WTC11 (cell line): ENCODE data around the gene FAM193A. TPM values are rescaled to one million over a fixed set of nuclear protein-coding genes. Genes with fewer than 3 reads are reported as not detected.
A peak's percentile ranks its signal among the peaks of the same experiment; 100 is the strongest.

ENCODE experiments used
- ATAC-seq: fragments of 200-7000 bp; cut with Tn5 transposase; 2 replicates; pipeline ENCODE4 v1.10.0; 2021; ENCODE audit warnings: mild to moderate bottlenecking, moderate library complexity
- CTCF ChIA-PET: fragments of 300-600 bp; sonication (Branson Sonifier 250); formaldehyde crosslinking; loops from one replicate; lab custom pipeline; 2021; ENCODE audit warnings: antibody characterized with exemption; lab: Charles Lee
- POLR2A ChIA-PET: fragments of 350-600 bp; sonication (Branson Sonifier 250); formaldehyde crosslinking; loops from one replicate; lab custom pipeline; 2021; ENCODE audit warnings: antibody characterized with exemption; lab: Charles Lee
- DNase-seq: peaks from one replicate; pipeline ENCODE4 v3.0.0; 2021; ENCODE audit warnings: low spot score
- H3K27ac Mint-ChIP-seq: 2 replicates; pipeline ENCODE4 v1.8.0; 2021; ENCODE audit warnings: mixed read lengths
- H3K27me3 Mint-ChIP-seq: 2 replicates; pipeline ENCODE4 v1.8.0; 2021; ENCODE audit warnings: low read depth, mild to moderate bottlenecking, moderate library complexity, mixed read lengths
- H3K36me3 Mint-ChIP-seq: 2 replicates; pipeline ENCODE4 v1.8.0; 2021; ENCODE audit warnings: mixed read lengths
- H3K4me1 Mint-ChIP-seq: 2 replicates; pipeline ENCODE4 v1.8.0; 2022; ENCODE audit warnings: mixed read lengths
- H3K4me3 Mint-ChIP-seq: 2 replicates; pipeline ENCODE4 v1.8.0; 2021; ENCODE audit warnings: mild to moderate bottlenecking, moderate library complexity, mixed read lengths
- H3K9me3 Mint-ChIP-seq: 2 replicates; pipeline ENCODE4 v1.8.0; 2021; ENCODE audit warnings: mixed read lengths
- E2F4 ChIP-seq: sonication (generic); formaldehyde crosslinking; IDR thresholded peaks from 2 replicates; pipeline ENCODE4 v1.8.1; 2022; ENCODE audit warnings: low read depth, mild to moderate bottlenecking, moderate library complexity, missing genetic modification reagents, borderline replicate concordance
- ELF4 ChIP-seq: sonication (generic); formaldehyde crosslinking; IDR thresholded peaks from 2 replicates; pipeline ENCODE4 v1.8.1; 2022; ENCODE audit warnings: low read depth, mild to moderate bottlenecking, moderate library complexity, missing genetic modification reagents
- EMX1 ChIP-seq: fragments of 250-450 bp; sonication (Bioruptor Pico); IDR thresholded peaks from 2 replicates; pipeline ENCODE4 v1.8.0; 2021; ENCODE audit warnings: mild to moderate bottlenecking
- ESRRA ChIP-seq: sonication (generic); formaldehyde crosslinking; IDR thresholded peaks from 2 replicates; pipeline ENCODE4 v1.8.1; 2022; ENCODE audit warnings: mild to moderate bottlenecking, missing genetic modification reagents, borderline replicate concordance
- ETV6 ChIP-seq: sonication (generic); formaldehyde crosslinking; IDR thresholded peaks from 2 replicates; pipeline ENCODE4 v1.8.1; 2022; ENCODE audit warnings: mild to moderate bottlenecking, missing genetic modification reagents
- FOXP1 ChIP-seq: sonication (generic); formaldehyde crosslinking; IDR thresholded peaks from 2 replicates; pipeline ENCODE4 v1.8.0; 2022; ENCODE audit warnings: missing genetic modification reagents, mild to moderate bottlenecking, moderate library complexity, borderline replicate concordance
- GABPB1 ChIP-seq: sonication (generic); formaldehyde crosslinking; IDR thresholded peaks from 2 replicates; pipeline ENCODE4 v1.8.1; 2023; ENCODE audit warnings: mild to moderate bottlenecking, missing genetic modification reagents
- GTF2I ChIP-seq: fragments of 250-450 bp; sonication (Bioruptor Pico); conservative IDR thresholded peaks from 2 replicates; pipeline ENCODE4 v1.4.0; 2021; ENCODE audit warnings: mild to moderate bottlenecking
- KAT7 ChIP-seq: sonication (generic); formaldehyde crosslinking; IDR thresholded peaks from 2 replicates; pipeline ENCODE4 v1.8.1; 2023; ENCODE audit warnings: missing genetic modification reagents, mild to moderate bottlenecking, borderline replicate concordance
- MYBL2 ChIP-seq: sonication (generic); formaldehyde crosslinking; IDR thresholded peaks from 2 replicates; pipeline ENCODE4 v1.8.1; 2023; ENCODE audit warnings: mild to moderate bottlenecking, moderate library complexity, missing genetic modification reagents
- OVOL2 ChIP-seq: fragments of 250-450 bp; sonication (Bioruptor Pico); IDR thresholded peaks from 2 replicates; pipeline ENCODE4 v1.9.0; 2021; ENCODE audit warnings: mild to moderate bottlenecking, borderline replicate concordance
- PREB ChIP-seq: sonication (generic); formaldehyde crosslinking; IDR thresholded peaks from 2 replicates; pipeline ENCODE4 v1.8.1; 2022; ENCODE audit warnings: mild to moderate bottlenecking, missing genetic modification reagents, moderate library complexity, borderline replicate concordance
- RELA ChIP-seq: sonication (generic); formaldehyde crosslinking; IDR thresholded peaks from 2 replicates; pipeline ENCODE4 v1.8.1; 2022; ENCODE audit warnings: missing genetic modification reagents, mild to moderate bottlenecking, borderline replicate concordance
- STAT6 ChIP-seq: sonication (generic); formaldehyde crosslinking; conservative IDR thresholded peaks from 2 replicates; pipeline ENCODE4 v1.8.1; 2023; ENCODE audit warnings: mild to moderate bottlenecking, low read depth, missing genetic modification reagents, moderate library complexity
- TCF7 ChIP-seq: sonication (generic); formaldehyde crosslinking; IDR thresholded peaks from 2 replicates; pipeline ENCODE4 v1.8.0; 2022; ENCODE audit warnings: mild to moderate bottlenecking, low read depth, missing genetic modification reagents, moderate library complexity
- TP53 ChIP-seq: sonication (generic); formaldehyde crosslinking; IDR thresholded peaks from 2 replicates; pipeline ENCODE4 v1.8.1; 2023; ENCODE audit warnings: mild to moderate bottlenecking, missing genetic modification reagents
- ZNF121 ChIP-seq: sonication (generic); formaldehyde crosslinking; IDR thresholded peaks from 2 replicates; pipeline ENCODE4 v1.8.0; 2023; ENCODE audit warnings: missing genetic modification reagents
- ZNF219 ChIP-seq: sonication (generic); formaldehyde crosslinking; IDR thresholded peaks from 2 replicates; pipeline ENCODE4 v1.8.0; 2023; ENCODE audit warnings: missing genetic modification reagents, mild to moderate bottlenecking, borderline replicate concordance
- total RNA-seq: library from RNA; stranded (reverse); gene quantifications from 3 replicates; pipeline ENCODE4 v1.2.3, GENCODE V29; 2021

FAM193A gene
- total RNA-seq, 1 experiment from 2014 or later, result 28.1 TPM

GRCh38 chr4:2689825-2690700, 153.6 kb downstream of the FAM193A start (continued):
- no peak for TF ChIP-seq ETV6 (CRISPR knock-in tag)

- peaks cover 64% of the 10 kb centered on the region for H3K36me3 Mint-ChIP-seq
Observed at GRCh38 chr4:2691313-2691712, 154.9 kb downstream of the FAM193A start.

GRCh38 chr4:2691952-2692435, 155.5 kb downstream of the FAM193A start:
- Mint-ChIP-seq H3K9me3 (no peaks in the 10 kb centered on the region), H3K36me3 (peaks cover 71% of the 10 kb centered on the region), H3K27ac (0 out of 2 replicates have a peak overlapping the region, but pooled peaks have one; percentile 29)
- ATAC-seq (no peak), DNase-seq (no peak)
- TF ChIP-seq STAT6 (CRISPR knock-in tag) (no peak), GTF2I (CRISPR knock-in tag) (no peak)
- TF ChIP-seq, all 79 proteins: peak for 0
- Mint-ChIP-seq H3K4me3 (no peak overlapping the region), H3K27me3 (no peaks in the 10 kb centered on the region), H3K4me1 (no peaks in the 10 kb centered on the region)
- ChIA-PET CTCF (interaction anchor here (0.5 kb wide), 2 partner anchors 13 to 29 kb away, joined by 3 read pairs; no protein-coding TSS in a partner anchor), POLR2A (no interaction called here)

More at GRCh38 chr4:2691313-2691712, 154.9 kb downstream of the FAM193A start:
- CTCF ChIA-PET, result interaction anchor here (0.5 kb wide), 1 partner anchor 30 kb away, joined by 3 read pairs; no protein-coding TSS in a partner anchor
- no peak for ATAC-seq
- no peak overlapping the region for H3K4me3 Mint-ChIP-seq
- H3K27ac Mint-ChIP-seq, result no peak overlapping the region
- H3K4me1 Mint-ChIP-seq, result no peaks in the 10 kb centered on the region
- DNase-seq, result no peak
- H3K27me3 Mint-ChIP-seq, result no peaks in the 10 kb centered on the region
- TF ChIP-seq ZNF121 (CRISPR knock-in tag) (0 out of 2 replicates have a peak, but pooled peaks have one; percentile 39), MYBL2 (no peak), EMX1 (CRISPR knock-in tag) (no peak)
- POLR2A ChIA-PET, result interaction anchor here (0.6 kb wide), 1 partner anchor 10 kb away, joined by 3 read pairs; no protein-coding TSS in a partner anchor
- H3K9me3 Mint-ChIP-seq, result no peaks in the 10 kb centered on the region

- Mint-ChIP-seq H3K9me3 (no peaks in the 10 kb centered on the region), H3K27ac (peak overlapping the region; percentile 60; the same call in 1 of the 2 replicates), H3K27me3 (no peaks in the 10 kb centered on the region), H3K4me1 (no peaks in the 10 kb centered on the region), H3K36me3 (peaks cover 85% of the 10 kb centered on the region), H3K4me3 (no peak overlapping the region)
- ATAC-seq, result no peak
- POLR2A ChIA-PET, result no interaction called here
- CTCF ChIA-PET, result interaction anchor here (0.5 kb wide), 1 partner anchor 331 kb away, joined by 3 read pairs; no protein-coding TSS in a partner anchor
- DNase-seq, result no peak
- TF ChIP-seq FOXP1 (no peak), ZNF121 (CRISPR knock-in tag) (no peak), ZNF219 (CRISPR knock-in tag) (no peak), GABPB1 (CRISPR knock-in tag) (no peak), TCF7 (CRISPR knock-in tag) (no peak), RELA (no peak), ESRRA (CRISPR knock-in tag) (no peak), STAT6 (CRISPR knock-in tag) (no peak), KAT7 (CRISPR knock-in tag) (no peak), ELF4 (CRISPR knock-in tag) (no peak), PREB (CRISPR knock-in tag) (no peak), TP53 (CRISPR knock-in tag) (no peak), OVOL2 (CRISPR knock-in tag) (no peak), E2F4 (CRISPR knock-in tag) (no peak)
Observed at GRCh38 chr4:2694691-2695090, 158.2 kb downstream of the FAM193A start.
